ENCODE data around the gene C14orf119.

C14orf119 gene

GRCh38 chr14:23115918-23116317, 20.6 kb downstream of the C14orf119 start:
- H3K4me3 ChIP-seq (replicated peaks; ENCODE audit: low read depth, low read length), result no peak overlapping the region
- no peak for TF ChIP-seq CTCF (IDR thresholded peaks at IDR 0.05; ENCODE audit: low read depth, low read length, missing control alignments)
- no peak for DNase-seq (ENCODE audit: extremely low read depth, low read depth)

- no peak overlapping the region for H3K4me3 ChIP-seq (replicated peaks; ENCODE audit: low read depth, low read length)
- TF ChIP-seq CTCF (IDR thresholded peaks at IDR 0.05; ENCODE audit: low read depth, low read length, missing control alignments), result no peak
Measured at GRCh38 chr14:23117371-23118020, 22.2 kb downstream of the C14orf119 start.

GRCh38 chr14:23118506-23119362, 23.4 kb downstream of the C14orf119 start, which contains the start of gene CEBPE:
CEBPE (minus strand) TSS chr14:23119255; CDS start chr14:23119091, 164 bp downstream.
- H3K4me3 ChIP-seq (replicated peaks; ENCODE audit: low read depth, low read length), result no peak within 1 kb of the TSS
- DNase-seq (ENCODE audit: extremely low read depth, low read depth), result no peak
- no peak for TF ChIP-seq CTCF (IDR thresholded peaks at IDR 0.05; ENCODE audit: low read depth, low read length, missing control alignments)

More at GRCh38 chr14:23117371-23118020, 22.2 kb downstream of the C14orf119 start:
- no peak for DNase-seq (ENCODE audit: extremely low read depth, low read depth)

GRCh38 chr14:23119363-23120327, 24.3 kb downstream of the C14orf119 start:
- DNase-seq (ENCODE audit: extremely low read depth, low read depth), result no peak

GRCh38 chr14:23120541-23121251, 25.4 kb downstream of the C14orf119 start:
- TF ChIP-seq CTCF (IDR thresholded peaks at IDR 0.05; ENCODE audit: low read depth, low read length, missing control alignments), result peak; percentile 100
- H3K4me3 ChIP-seq (replicated peaks; ENCODE audit: low read depth, low read length), result no peak overlapping the region

More at GRCh38 chr14:23119363-23120327, 24.3 kb downstream of the C14orf119 start:
- no peak overlapping the region for H3K4me3 ChIP-seq (replicated peaks; ENCODE audit: low read depth, low read length)
- TF ChIP-seq CTCF (IDR thresholded peaks at IDR 0.05; ENCODE audit: low read depth, low read length, missing control alignments), result no peak

More at GRCh38 chr14:23120541-23121251, 25.4 kb downstream of the C14orf119 start:
- peak; percentile 65 for DNase-seq (ENCODE audit: extremely low read depth, low read depth)
